Large intestine (tissue), 3 donors: ENCODE data around the gene TPRG1L. TPM values are rescaled to one million over a fixed set of nuclear protein-coding genes. Genes with fewer than 3 reads are reported as not detected.

Experiments
- DNase-seq, 2 donors: peaks; one replicate each; pipeline versions ENCODE4 v3.0.0 to v3.0.0-alpha.2; 2013
- H3K27ac ChIP-seq: one replicate; pipeline ENCODE4 v1.5.1; 2013; ENCODE audit warnings: low read length
- H3K27me3 ChIP-seq: 2 replicates; pipeline ENCODE4 v1.6.1; 2013; ENCODE audit warnings: low read length; ENCODE audit not compliant: control insufficient read depth, insufficient read depth
- H3K36me3 ChIP-seq: 2 replicates; pipeline ENCODE4 v1.6.1; 2013; ENCODE audit warnings: low read length; ENCODE audit not compliant: control insufficient read depth, insufficient read depth
- H3K4me1 ChIP-seq: one replicate; pipeline ENCODE4 v1.6.1; 2013; ENCODE audit warnings: low read length; ENCODE audit not compliant: control insufficient read depth, insufficient read depth
- H3K4me3 ChIP-seq: one replicate; pipeline ENCODE4 v1.5.1; 2013; ENCODE audit warnings: low read length
- H3K9me3 ChIP-seq: one replicate; pipeline ENCODE4 v1.6.1; 2013; ENCODE audit warnings: mild to moderate bottlenecking, low read depth, low read length, moderate library complexity; ENCODE audit not compliant: control insufficient read depth
- WGBS: methylation state at CpG from one replicate; pipeline ENCODE4 v1.1.5; 2013; ENCODE audit warnings: low lambda C conversion rate; ENCODE audit not compliant: insufficient coverage; 5-methylcytosine and 5-hydroxymethylcytosine counted together
- polyA plus RNA-seq: library from polyadenylated mRNA; unstranded; fragments of 120-200 nt; gene quantifications from one replicate; pipeline ENCODE4 v1.2.1, GENCODE V29; 2013

Gene TPRG1L
- polyA plus RNA-seq, 1 donor, result 81.6 TPM

DNA sequence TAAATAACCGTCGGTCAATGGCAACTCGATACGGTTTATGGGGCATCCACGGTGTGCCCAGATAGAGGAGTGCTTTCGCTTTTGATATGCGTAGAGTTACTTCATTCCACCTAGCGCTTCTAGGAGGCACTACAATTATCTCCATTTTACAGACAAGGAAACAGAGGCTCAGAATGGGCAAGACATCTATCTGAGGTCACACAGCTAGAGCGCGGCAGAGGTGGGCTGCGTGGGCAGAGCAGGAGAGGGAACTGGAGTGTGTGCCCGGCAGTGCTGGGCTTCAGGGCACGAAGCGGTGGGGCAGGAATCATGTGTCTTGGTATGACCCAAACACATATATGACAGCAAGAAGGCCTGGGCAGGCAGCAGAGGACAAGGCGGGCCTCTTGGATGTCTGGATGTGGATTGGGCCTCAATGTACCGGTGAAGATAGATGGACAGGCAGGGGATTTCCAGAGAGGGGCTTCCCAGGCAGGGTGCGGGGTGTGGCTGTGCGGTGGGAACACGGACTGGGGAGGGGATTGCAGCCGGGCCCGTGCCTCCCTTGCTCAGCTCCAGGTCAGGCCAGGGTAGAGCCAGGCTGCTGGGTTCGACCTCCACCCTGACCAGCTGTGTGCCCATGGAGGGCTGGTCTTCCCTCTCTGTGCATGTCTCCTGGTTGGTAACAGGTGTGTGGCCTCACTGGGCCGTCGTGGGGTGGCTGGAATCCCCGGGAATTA is 48.7 kb downstream of the TPRG1L start:
- peaks cover 20% of the 10 kb centered on the region for H3K27me3 ChIP-seq

DNA sequence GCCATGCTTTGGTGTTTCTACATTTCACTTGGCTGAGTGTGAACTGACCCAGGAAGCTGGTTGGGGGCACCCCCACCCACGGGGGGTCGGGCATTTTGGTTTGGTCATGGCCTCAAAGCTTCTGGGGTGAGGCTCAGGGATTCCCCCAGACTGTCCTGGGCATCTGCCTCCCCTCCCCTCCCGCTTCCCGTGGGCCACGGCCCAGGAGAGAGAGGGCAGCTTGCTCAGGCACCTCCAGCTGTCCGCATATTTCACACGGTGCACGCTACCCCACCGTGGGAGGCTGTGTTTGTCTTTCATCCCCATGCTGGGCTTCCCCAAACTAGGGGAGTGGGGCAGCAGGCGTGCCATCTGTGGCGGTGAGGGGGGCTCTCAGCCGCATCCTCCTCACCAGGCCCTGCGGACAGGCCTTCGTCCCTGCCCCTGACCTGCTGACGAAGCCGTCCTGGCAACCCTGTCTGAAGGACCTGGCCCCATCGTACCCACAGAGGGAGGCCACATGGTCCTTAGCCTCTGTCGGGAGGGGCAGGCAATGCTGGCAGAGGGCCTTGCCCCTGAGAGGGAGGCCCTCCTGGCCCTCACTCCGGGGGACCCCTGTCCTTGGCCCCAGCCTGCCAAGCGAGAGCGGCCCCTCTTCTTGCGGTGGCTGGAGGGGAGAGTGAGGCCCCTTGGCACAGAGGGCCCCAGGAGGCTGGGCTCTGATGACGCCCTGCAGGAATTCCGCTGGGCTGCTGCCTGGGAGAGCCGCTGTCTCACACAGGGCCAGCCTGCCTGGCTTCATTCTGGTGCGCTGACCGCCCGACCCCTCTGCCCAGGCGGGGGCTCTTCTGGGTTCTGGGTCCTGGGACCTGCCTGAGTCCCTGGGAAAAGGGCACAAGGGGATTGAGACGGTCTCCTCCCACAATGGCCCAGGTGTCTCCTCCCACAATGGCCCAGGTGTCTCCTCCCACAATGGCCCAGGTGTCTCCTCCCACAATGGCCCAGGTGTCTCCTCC is 49.6 kb downstream of the TPRG1L start:
- peak overlapping the region; percentile 38 for H3K27ac ChIP-seq
- no peaks in the 10 kb centered on the region for H3K9me3 ChIP-seq
- H3K4me1 ChIP-seq, result peaks cover 13% of the 10 kb centered on the region
- peaks cover 20% of the 10 kb centered on the region for H3K27me3 ChIP-seq
- no CpG with 5 or more reads among the region's 30 CpGs for WGBS
- peak overlapping the region; percentile 18 for H3K4me3 ChIP-seq
- H3K36me3 ChIP-seq, result no peaks in the 10 kb centered on the region
- DNase-seq, result peak; percentile 26 to 69

More for the DNA sequence above, 48.7 kb downstream of the TPRG1L start:
- no peaks in the 10 kb centered on the region for H3K9me3 ChIP-seq
- WGBS, result 60% methylated on average over 2 of the region's 25 CpGs
- H3K4me3 ChIP-seq, result no peak overlapping the region
- peaks cover 16% of the 10 kb centered on the region for H3K4me1 ChIP-seq
- no peaks in the 10 kb centered on the region for H3K36me3 ChIP-seq
- no peak for DNase-seq
- H3K27ac ChIP-seq, result no peak overlapping the region

DNA sequence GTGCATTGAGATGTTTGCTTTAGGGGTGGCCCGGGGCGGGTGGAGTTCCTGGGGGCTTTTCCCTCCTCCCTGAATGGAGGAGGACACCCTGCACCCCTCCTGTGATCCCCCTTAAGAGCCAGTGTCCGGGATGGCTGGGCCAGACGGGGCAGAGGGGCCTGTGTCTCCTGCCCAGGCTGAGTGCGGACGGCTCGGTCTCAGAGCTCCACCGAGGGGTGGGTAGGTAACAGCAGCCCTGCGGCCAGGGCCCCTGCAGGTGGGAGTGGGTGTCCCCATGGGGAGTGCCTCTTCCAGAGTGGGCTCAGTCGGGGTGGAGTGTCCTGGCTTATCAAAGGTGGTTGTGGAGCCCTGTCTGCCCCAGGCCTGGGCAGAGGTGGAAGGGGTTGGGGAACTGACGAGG is 50.6 kb downstream of the TPRG1L start:
- WGBS, result no CpG with 5 or more reads among the region's 11 CpGs
- DNase-seq, result no peak

DNA sequence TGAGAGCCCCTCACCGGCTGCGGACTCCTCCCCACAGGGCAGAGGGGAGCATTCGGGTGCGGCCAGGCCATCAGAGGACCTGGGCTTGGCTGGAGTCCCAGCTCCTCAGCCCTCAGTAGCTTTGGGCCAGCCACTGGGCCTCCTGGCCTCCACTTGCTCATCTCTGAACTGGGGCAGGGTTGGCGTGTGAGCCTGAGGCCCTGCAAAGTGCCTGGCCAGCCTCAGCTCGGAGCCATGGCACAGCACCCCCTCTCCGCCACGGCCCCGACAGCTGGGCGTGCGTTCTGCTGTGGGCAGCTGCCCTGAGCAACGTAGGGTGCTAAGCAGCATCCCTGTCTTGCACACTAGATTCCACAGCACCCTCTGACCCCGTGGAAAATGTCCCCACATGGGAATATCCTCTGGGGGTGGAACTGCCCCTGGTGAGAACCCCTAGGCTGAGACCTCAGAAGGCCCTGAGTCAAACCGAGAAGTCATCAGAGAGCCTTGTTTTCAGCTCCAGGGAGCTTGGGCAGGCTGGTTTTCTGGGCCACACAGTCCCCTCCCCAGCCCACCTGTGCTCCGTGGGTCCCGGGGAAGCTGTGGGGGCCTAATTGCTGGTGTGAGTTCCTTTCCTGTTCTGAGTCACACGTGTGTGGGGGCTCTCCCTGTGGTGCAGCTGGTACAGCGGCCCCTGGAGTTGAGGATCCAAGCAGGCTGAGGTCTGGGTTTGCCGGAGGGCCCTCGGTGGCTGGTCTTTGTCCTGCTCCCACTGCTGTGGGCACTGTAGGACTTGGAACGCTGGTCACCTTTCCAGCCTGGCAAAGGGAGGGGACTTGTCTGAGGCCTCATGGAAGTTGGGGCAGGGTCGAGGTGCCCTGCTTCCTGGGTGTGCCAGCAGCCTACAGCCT is 52.0 kb downstream of the TPRG1L start:
- H3K27me3 ChIP-seq, result peaks cover 8% of the 10 kb centered on the region
- H3K27ac ChIP-seq, result no peak overlapping the region
- H3K9me3 ChIP-seq, result no peaks in the 10 kb centered on the region
- no peak for DNase-seq
- H3K4me1 ChIP-seq, result peaks cover 10% of the 10 kb centered on the region
- no peaks in the 10 kb centered on the region for H3K36me3 ChIP-seq
- no CpG with 5 or more reads among the region's 22 CpGs for WGBS
- H3K4me3 ChIP-seq, result no peak overlapping the region

More for the DNA sequence above, 50.6 kb downstream of the TPRG1L start:
- H3K4me3 ChIP-seq, result peak overlapping the region; percentile 13
- peaks cover 20% of the 10 kb centered on the region for H3K27me3 ChIP-seq
- no peaks in the 10 kb centered on the region for H3K36me3 ChIP-seq
- peaks cover 13% of the 10 kb centered on the region for H3K4me1 ChIP-seq
- H3K9me3 ChIP-seq, result no peaks in the 10 kb centered on the region
- no peak overlapping the region for H3K27ac ChIP-seq

DNA sequence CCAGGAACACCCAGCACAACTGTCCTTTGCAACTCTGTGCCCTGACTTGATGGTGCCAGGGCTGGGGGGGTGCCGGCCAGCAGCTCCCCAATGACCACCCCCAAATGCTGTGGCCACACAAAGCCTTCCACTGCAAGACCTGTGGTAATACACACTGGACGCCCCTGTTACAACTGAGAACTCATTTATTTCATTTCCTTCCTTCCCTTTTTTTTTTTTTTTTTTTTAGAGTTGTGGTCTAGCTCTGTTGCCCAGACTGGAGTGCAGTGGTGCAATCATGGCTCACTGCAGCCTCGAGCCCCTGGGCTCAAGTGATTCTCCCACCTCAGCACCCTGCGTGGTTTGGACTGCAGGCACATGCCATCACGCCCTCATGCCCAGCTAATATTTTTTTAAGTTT is 52.7 kb downstream of the TPRG1L start:
- no peaks in the 10 kb centered on the region for H3K9me3 ChIP-seq
- H3K36me3 ChIP-seq, result no peaks in the 10 kb centered on the region
- H3K27me3 ChIP-seq, result peaks cover 2% of the 10 kb centered on the region
- H3K27ac ChIP-seq, result no peak overlapping the region
- H3K4me3 ChIP-seq, result no peak overlapping the region
- DNase-seq, result no peak
- H3K4me1 ChIP-seq, result peaks cover 10% of the 10 kb centered on the region
- no CpG with 5 or more reads among the region's 5 CpGs for WGBS

DNA sequence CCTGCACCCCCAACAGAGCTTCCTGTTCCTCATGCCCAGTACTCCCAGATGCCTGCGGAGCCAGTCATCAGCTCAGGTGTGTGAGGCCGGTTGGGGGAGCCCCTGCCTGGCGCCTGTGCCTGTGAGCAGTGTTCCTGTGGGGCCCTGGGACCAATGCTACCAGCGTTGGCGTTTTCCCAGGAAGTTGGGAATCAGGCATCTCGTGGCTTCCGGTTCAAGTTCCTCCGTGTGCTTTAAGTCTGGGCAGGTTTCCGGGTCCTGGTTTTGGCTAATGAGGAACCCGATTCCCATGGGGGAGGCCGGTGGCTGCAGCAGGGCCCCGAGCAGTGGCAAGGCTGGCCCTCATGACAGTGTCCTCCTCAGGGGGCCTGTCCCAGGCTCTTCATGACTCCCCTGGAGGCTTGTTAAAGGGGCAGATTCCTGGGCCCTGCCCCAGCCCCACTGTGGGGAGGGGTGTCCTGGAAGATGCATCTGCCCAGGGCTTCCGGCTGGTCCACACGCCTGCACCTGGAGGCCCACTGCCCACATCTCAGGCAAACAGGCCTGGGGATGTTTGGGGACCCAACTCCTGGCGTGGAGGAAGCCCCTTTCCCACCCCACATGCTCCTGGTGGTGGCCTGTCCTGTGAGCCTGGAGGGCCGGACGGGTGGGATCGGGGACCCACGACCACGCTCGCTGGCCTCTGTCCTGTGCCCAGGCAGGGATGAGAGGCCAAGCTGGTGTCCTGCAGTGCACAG is 53.7 kb downstream of the TPRG1L start:
- no peak overlapping the region for H3K27ac ChIP-seq
- DNase-seq, result no peak

DNA sequence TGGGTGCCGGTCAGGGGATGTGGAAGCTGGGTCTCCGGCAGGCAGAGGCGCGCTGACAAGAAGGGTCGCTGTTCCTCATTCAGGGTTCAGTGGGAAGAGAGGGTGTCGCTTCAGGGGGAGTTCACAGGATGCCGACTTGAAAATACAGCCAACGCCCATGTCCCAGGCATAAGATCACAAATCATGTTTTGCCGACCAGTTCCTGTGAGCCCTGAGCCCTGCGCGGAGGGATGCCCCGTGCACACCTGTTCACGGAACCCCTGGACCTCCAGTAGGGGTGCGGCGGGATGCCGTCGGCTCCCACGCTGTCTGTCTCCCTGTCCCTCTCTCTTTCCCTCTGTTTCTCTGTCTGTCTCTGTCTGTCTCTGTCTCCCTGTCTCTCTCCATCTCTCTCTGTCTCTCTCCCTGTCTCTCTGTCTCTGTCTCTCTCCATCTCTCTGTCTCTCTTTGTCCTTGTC is 54.3 kb downstream of the TPRG1L start:
- no CpG with 5 or more reads among the region's 18 CpGs for WGBS
- no peak overlapping the region for H3K4me3 ChIP-seq
- H3K4me1 ChIP-seq, result peaks cover 10% of the 10 kb centered on the region
- no peaks in the 10 kb centered on the region for H3K36me3 ChIP-seq
- peaks cover 4% of the 10 kb centered on the region for H3K27me3 ChIP-seq
- no peak for DNase-seq
- H3K9me3 ChIP-seq, result no peaks in the 10 kb centered on the region
- H3K27ac ChIP-seq, result no peak overlapping the region

More for the DNA sequence above, 53.7 kb downstream of the TPRG1L start:
- H3K36me3 ChIP-seq, result no peaks in the 10 kb centered on the region
- H3K27me3 ChIP-seq, result no peaks in the 10 kb centered on the region
- no peaks in the 10 kb centered on the region for H3K9me3 ChIP-seq
- no CpG with 5 or more reads among the region's 21 CpGs for WGBS
- H3K4me3 ChIP-seq, result no peak overlapping the region
- H3K4me1 ChIP-seq, result peaks cover 10% of the 10 kb centered on the region

Other genes starting within 250 kb of the TPRG1L start
- 39.7 TPM for gene ARHGEF16, start 170.3 kb upstream of the TPRG1L start, polyA plus RNA-seq
- gene MEGF6, start 13.5 kb upstream of the TPRG1L start, polyA plus RNA-seq, result 13.8 TPM
- gene WRAP73, start 25.1 kb downstream of the TPRG1L start, polyA plus RNA-seq, result 15.6 TPM
- 0.55 TPM for gene TP73, start 27.5 kb downstream of the TPRG1L start, polyA plus RNA-seq
- gene CCDC27, start 127.4 kb downstream of the TPRG1L start, polyA plus RNA-seq, result 0.03 TPM
- 66.0 TPM for gene SMIM1, start 147.7 kb downstream of the TPRG1L start, polyA plus RNA-seq
- 47.9 TPM for gene LRRC47, start 171.5 kb downstream of the TPRG1L start, polyA plus RNA-seq
- gene CEP104, start 232.2 kb downstream of the TPRG1L start, polyA plus RNA-seq, result 31.5 TPM
- gene DFFB, start 232.5 kb downstream of the TPRG1L start, polyA plus RNA-seq, result 10.6 TPM